ENCODE data around the gene IGF2.

- no peak for TF ChIP-seq EED (IDR thresholded peaks at IDR 0.05; ENCODE audit: low read depth)
- TF ChIP-seq ATF2 (IDR thresholded peaks at IDR 0.05; ENCODE audit: low read length), result no peak
- TF ChIP-seq, protein P1, sequence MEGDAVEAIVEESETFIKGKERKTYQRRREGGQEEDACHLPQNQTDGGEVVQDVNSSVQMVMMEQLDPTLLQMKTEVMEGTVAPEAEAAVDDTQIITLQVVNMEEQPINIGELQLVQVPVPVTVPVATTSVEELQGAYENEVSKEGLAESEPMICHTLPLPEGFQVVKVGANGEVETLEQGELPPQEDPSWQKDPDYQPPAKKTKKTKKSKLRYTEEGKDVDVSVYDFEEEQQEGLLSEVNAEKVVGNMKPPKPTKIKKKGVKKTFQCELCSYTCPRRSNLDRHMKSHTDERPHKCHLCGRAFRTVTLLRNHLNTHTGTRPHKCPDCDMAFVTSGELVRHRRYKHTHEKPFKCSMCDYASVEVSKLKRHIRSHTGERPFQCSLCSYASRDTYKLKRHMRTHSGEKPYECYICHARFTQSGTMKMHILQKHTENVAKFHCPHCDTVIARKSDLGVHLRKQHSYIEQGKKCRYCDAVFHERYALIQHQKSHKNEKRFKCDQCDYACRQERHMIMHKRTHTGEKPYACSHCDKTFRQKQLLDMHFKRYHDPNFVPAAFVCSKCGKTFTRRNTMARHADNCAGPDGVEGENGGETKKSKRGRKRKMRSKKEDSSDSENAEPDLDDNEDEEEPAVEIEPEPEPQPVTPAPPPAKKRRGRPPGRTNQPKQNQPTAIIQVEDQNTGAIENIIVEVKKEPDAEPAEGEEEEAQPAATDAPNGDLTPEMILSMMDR (IDR thresholded peaks at IDR 0.05 in 2 of 3, conservative IDR thresholded peaks at IDR 0.05 in 1 of 3; ENCODE audit: control insufficient read depth in 2 of 3, extremely low read depth in 1 of 3, insufficient read depth in 1 of 3, low read depth in 3 of 3, low read length in 3 of 3), result no peak
- TF ChIP-seq EZH2 (IDR thresholded peaks at IDR 0.05; ENCODE audit: borderline replicate concordance, control insufficient read depth, low read depth, low read length), result no peak
- no peak for TF ChIP-seq RAD21 (IDR thresholded peaks at IDR 0.05; ENCODE audit: insufficient read depth, low read depth, low read length)
Measured at GRCh38 chr11:2139621-2140337, 590 bp upstream of the IGF2 start.

Measured in GM12878 (cell line).